ENCODE data around the gene TMEM40.

DNA sequence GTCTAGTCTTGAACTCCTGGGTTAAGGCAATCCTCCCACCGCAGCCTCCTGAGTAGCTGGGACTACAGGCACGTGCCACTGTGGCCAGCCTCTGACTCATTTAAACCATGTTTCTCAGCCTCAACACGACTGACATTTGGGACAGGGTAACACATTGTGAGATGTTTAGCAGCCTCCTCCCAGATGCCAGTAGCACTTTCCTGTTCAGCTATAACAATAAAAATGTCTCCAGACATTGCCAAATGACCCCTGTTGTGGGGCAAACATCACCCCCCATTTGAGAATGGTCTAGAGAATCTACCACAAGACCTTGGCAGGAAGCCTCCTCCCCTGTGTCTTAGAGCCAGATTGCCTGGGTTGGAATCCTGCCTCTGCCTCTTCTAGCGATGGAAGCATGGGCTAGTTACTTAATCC, 8.4 kb downstream of the TMEM40 start:
- TF ChIP-seq, protein P1, sequence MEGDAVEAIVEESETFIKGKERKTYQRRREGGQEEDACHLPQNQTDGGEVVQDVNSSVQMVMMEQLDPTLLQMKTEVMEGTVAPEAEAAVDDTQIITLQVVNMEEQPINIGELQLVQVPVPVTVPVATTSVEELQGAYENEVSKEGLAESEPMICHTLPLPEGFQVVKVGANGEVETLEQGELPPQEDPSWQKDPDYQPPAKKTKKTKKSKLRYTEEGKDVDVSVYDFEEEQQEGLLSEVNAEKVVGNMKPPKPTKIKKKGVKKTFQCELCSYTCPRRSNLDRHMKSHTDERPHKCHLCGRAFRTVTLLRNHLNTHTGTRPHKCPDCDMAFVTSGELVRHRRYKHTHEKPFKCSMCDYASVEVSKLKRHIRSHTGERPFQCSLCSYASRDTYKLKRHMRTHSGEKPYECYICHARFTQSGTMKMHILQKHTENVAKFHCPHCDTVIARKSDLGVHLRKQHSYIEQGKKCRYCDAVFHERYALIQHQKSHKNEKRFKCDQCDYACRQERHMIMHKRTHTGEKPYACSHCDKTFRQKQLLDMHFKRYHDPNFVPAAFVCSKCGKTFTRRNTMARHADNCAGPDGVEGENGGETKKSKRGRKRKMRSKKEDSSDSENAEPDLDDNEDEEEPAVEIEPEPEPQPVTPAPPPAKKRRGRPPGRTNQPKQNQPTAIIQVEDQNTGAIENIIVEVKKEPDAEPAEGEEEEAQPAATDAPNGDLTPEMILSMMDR (IDR thresholded peaks at IDR 0.05): no peak
- TF ChIP-seq POLR2A (IDR thresholded peaks at IDR 0.05): no peak
